Ovary (tissue), 3 donors: ENCODE data around the gene NCOA1.

Source experiments
- CTCF ChIP-seq, 3 donors: fragments of 450-650 bp in 2 of 3; fragments of 200-600 bp in 1 of 3; IDR thresholded peaks; one replicate each; pipeline versions ENCODE4 v1.5.1 to v1.8.0; 2016 to 2022; ENCODE audit warnings: antibody characterized with exemption in 3 of 3, mild to moderate bottlenecking in 1 of 3
- EP300 ChIP-seq: sonication (generic); formaldehyde crosslinking; IDR thresholded peaks from one replicate; pipeline ENCODE4 v1.6.1; 2017; ENCODE audit warnings: antibody characterized with exemption
- POLR2A ChIP-seq: fragments of 450-650 bp; IDR thresholded peaks from one replicate; pipeline ENCODE4 v1.6.1; 2017; ENCODE audit warnings: antibody characterized with exemption, mild to moderate bottlenecking, moderate library complexity
- donor health status: DM: no; HTN: no; CAD: no.

GRCh38 chr2:24613154-24613814 lies 122.2 kb downstream of the NCOA1 start:
- TF ChIP-seq CTCF (IDR thresholded peaks at IDR 0.05) (no peak), POLR2A (no peak), EP300 (no peak)
